Neural progenitor cell (in vitro differentiated cells): ENCODE measurements around the gene NPFF. TPM values are rescaled to one million over a fixed set of nuclear protein-coding genes. Genes with fewer than 3 reads are reported as not detected.

Experiments used
- DNase-seq: peaks from one replicate; pipeline ENCODE4 v3.0.0-alpha.2; 2016; ENCODE audit warnings: low spot score
- H2AFZ ChIP-seq: fragments of 200-600 bp; sonication (generic); replicated peaks from 2 replicates; pipeline ENCODE4 v1.6.1; 2016; ENCODE audit warnings: antibody characterized with exemption
- H3F3A ChIP-seq: fragments of 200-600 bp; sonication (generic); 2 replicates; pipeline ENCODE4 v1.6.1; 2016; ENCODE audit warnings: antibody characterized with exemption, low read depth
- H3K27ac ChIP-seq: fragments of 200-600 bp; sonication (generic); 2 replicates; pipeline ENCODE4 v1.5.1; 2016; ENCODE audit warnings: mild to moderate bottlenecking
- H3K27me3 ChIP-seq: fragments of 200-600 bp; sonication (generic); 2 replicates; pipeline ENCODE4 v1.6.1; 2016; ENCODE audit warnings: mild to moderate bottlenecking, moderate library complexity
- H3K36me3 ChIP-seq: fragments of 200-600 bp; sonication (generic); 2 replicates; pipeline ENCODE4 v1.5.1; 2016
- H3K4me1 ChIP-seq: fragments of 200-600 bp; sonication (generic); 2 replicates; pipeline ENCODE4 v1.6.1; 2016; ENCODE audit warnings: mixed run types
- H3K4me2 ChIP-seq: fragments of 200-600 bp; sonication (generic); 2 replicates; pipeline ENCODE4 v1.6.1; 2016
- H3K4me3 ChIP-seq: fragments of 200-600 bp; sonication (generic); 2 replicates; pipeline ENCODE4 v1.5.1; 2016
- H3K79me2 ChIP-seq: fragments of 200-600 bp; sonication (generic); 2 replicates; pipeline ENCODE4 v1.6.1; 2016; ENCODE audit warnings: low read depth
- H3K9ac ChIP-seq: fragments of 200-600 bp; sonication (generic); 2 replicates; pipeline ENCODE4 v1.6.1; 2016
- H3K9me3 ChIP-seq: fragments of 200-600 bp; sonication (generic); 2 replicates; pipeline ENCODE4 v1.5.1; 2016; ENCODE audit warnings: low read depth
- H4K20me1 ChIP-seq: fragments of 200-600 bp; sonication (generic); 2 replicates; pipeline ENCODE4 v1.6.1; 2016; ENCODE audit warnings: low read depth
- H3K27ac Mint-ChIP-seq: 3 replicates; pipeline ENCODE4 v1.8.0; 2021; ENCODE audit warnings: mixed read lengths
- H3K27me3 Mint-ChIP-seq: 2 replicates; pipeline ENCODE4 v1.8.0; 2022; ENCODE audit warnings: low read depth, mild to moderate bottlenecking, inconsistent platforms, moderate library complexity, mixed read lengths; ENCODE audit not compliant: insufficient read depth
- H3K36me3 Mint-ChIP-seq: 3 replicates; pipeline ENCODE4 v1.8.0; 2021; ENCODE audit warnings: mixed read lengths
- H3K4me1 Mint-ChIP-seq: 3 replicates; pipeline ENCODE4 v1.8.0; 2021; ENCODE audit warnings: mixed read lengths
- H3K4me3 Mint-ChIP-seq: 3 replicates; pipeline ENCODE4 v1.8.0; 2021; ENCODE audit warnings: mild to moderate bottlenecking, moderate library complexity, mixed read lengths
- H3K9me3 Mint-ChIP-seq: 3 replicates; pipeline ENCODE4 v1.8.0; 2020; ENCODE audit warnings: mixed read lengths
- CTCF ChIP-seq: fragments of 200-600 bp; sonication (generic); IDR thresholded peaks from 2 replicates; pipeline ENCODE4 v1.5.1; 2017; ENCODE audit warnings: antibody characterized with exemption, mild to moderate bottlenecking
- EZH2 ChIP-seq: fragments of 200-600 bp; sonication (generic); IDR thresholded peaks from 2 replicates; pipeline ENCODE4 v1.6.1; 2017; ENCODE audit warnings: antibody characterized with exemption, mild to moderate bottlenecking, moderate library complexity
- EZH2phosphoT487 ChIP-seq: fragments of 200-600 bp; sonication (generic); IDR thresholded peaks from 2 replicates; pipeline ENCODE4 v1.6.1; 2017; ENCODE audit warnings: antibody characterized with exemption
- total RNA-seq: library from RNA; depleted of rRNA; stranded (reverse); fragments of >200 nt; gene quantifications from 2 replicates; pipeline ENCODE4 v1.2.3, GENCODE V29; 2015; ENCODE audit warnings: low replicate concordance

NPFF gene
- total RNA-seq, 1 donor from 2014 or later = not detected

- Mint-ChIP-seq H3K4me1 (peaks cover 57% of the 10 kb centered on the region), H3K9me3 (no peaks in the 10 kb centered on the region), H3K4me3 (no peak overlapping the region), H3K36me3 (peaks cover 55% of the 10 kb centered on the region), H3K27me3 (peaks cover 3% of the 10 kb centered on the region), H3K27ac (no peak overlapping the region)
- no peaks in the 10 kb centered on the region for H3K27me3 ChIP-seq
- H3K27ac ChIP-seq = no peak overlapping the region
- peaks cover 86% of the 10 kb centered on the region for H3K79me2 ChIP-seq
- TF ChIP-seq CTCF (peak; percentile 54), EZH2phosphoT487 (no peak), EZH2 (no peak)
- peaks cover 51% of the 10 kb centered on the region for H3K36me3 ChIP-seq
- peaks cover 81% of the 10 kb centered on the region for H3K4me1 ChIP-seq
- DNase-seq = peak; percentile 46
- H2AFZ ChIP-seq = no peak overlapping the region
- peaks cover 100% of the 10 kb centered on the region for H4K20me1 ChIP-seq
- H3K9me3 ChIP-seq = no peaks in the 10 kb centered on the region
- H3K4me2 ChIP-seq = no peak overlapping the region
- H3F3A ChIP-seq = peaks cover 100% of the 10 kb centered on the region
- no peak overlapping the region for H3K4me3 ChIP-seq
- H3K9ac ChIP-seq = no peak overlapping the region
Measured at GRCh38 chr12:53476769-53477209, 30.5 kb downstream of the NPFF start.

GRCh38 chr12:53474819-53475218, 32.5 kb downstream of the NPFF start:
- Mint-ChIP-seq H3K9me3 (no peaks in the 10 kb centered on the region), H3K4me3 (no peak overlapping the region), H3K27me3 (peaks cover 2% of the 10 kb centered on the region), H3K4me1 (peaks cover 60% of the 10 kb centered on the region), H3K36me3 (peaks cover 60% of the 10 kb centered on the region), H3K27ac (peak overlapping the region; percentile 86)
- no peak overlapping the region for H3K4me3 ChIP-seq
- no peaks in the 10 kb centered on the region for H3K27me3 ChIP-seq
- peaks cover 100% of the 10 kb centered on the region for H4K20me1 ChIP-seq
- peaks cover 99% of the 10 kb centered on the region for H3K79me2 ChIP-seq
- peak overlapping the region; percentile 52 for H3K4me2 ChIP-seq
- H2AFZ ChIP-seq = no peak overlapping the region
- no peak for DNase-seq
- H3K4me1 ChIP-seq = peaks cover 77% of the 10 kb centered on the region
- TF ChIP-seq CTCF (no peak), EZH2 (no peak), EZH2phosphoT487 (no peak)
- H3K9me3 ChIP-seq = no peaks in the 10 kb centered on the region
- H3K9ac ChIP-seq = no peak overlapping the region
- peak overlapping the region; percentile 80 for H3K27ac ChIP-seq
- peaks cover 44% of the 10 kb centered on the region for H3K36me3 ChIP-seq
- peaks cover 96% of the 10 kb centered on the region for H3F3A ChIP-seq

GRCh38 chr12:53474077-53474476, 33.2 kb downstream of the NPFF start:
- H3K27ac Mint-ChIP-seq = no peak overlapping the region
- H3K4me2 ChIP-seq = peak overlapping the region; percentile 52
- no peak overlapping the region for H3K4me3 Mint-ChIP-seq
- H3K27me3 Mint-ChIP-seq = peaks cover 2% of the 10 kb centered on the region
- DNase-seq = no peak
- peaks cover 100% of the 10 kb centered on the region for H3K79me2 ChIP-seq
- H3K4me1 Mint-ChIP-seq = peaks cover 55% of the 10 kb centered on the region
- H2AFZ ChIP-seq = no peak overlapping the region
- peaks cover 100% of the 10 kb centered on the region for H4K20me1 ChIP-seq
- no peak for TF ChIP-seq EZH2
- TF ChIP-seq CTCF = no peak
- no peak for TF ChIP-seq EZH2phosphoT487
- H3K4me3 ChIP-seq = peak overlapping the region; percentile 7
- H3K4me1 ChIP-seq = peaks cover 69% of the 10 kb centered on the region
- no peaks in the 10 kb centered on the region for H3K27me3 ChIP-seq
- peaks cover 41% of the 10 kb centered on the region for H3K36me3 ChIP-seq
- H3F3A ChIP-seq = peaks cover 96% of the 10 kb centered on the region
- H3K9me3 ChIP-seq = no peaks in the 10 kb centered on the region
- H3K9me3 Mint-ChIP-seq = no peaks in the 10 kb centered on the region
- peaks cover 54% of the 10 kb centered on the region for H3K36me3 Mint-ChIP-seq
- peak overlapping the region; percentile 80 for H3K27ac ChIP-seq
- H3K9ac ChIP-seq = peak overlapping the region; percentile 14
